HTR-8/SVneo (cell line): ENCODE data around the gene CHORDC1.
"Not testable (repeated sequence)": the region's sequence is repeated elsewhere in the genome, so short reads cannot be mapped to it uniquely, and the experiment has no call there.

Experiments
- DNase-seq: peaks from one replicate; pipeline ENCODE4 v3.0.0; 2011; ENCODE audit warnings: low spot score, mixed read lengths; ENCODE audit not compliant: insufficient read length
- FAIRE-seq: peaks from 2 replicates; lab custom pipeline; 2011; peaks lifted over from hg19 to GRCh38; lab: Jason Lieb, UNC

CHORDC1 gene

DNA sequence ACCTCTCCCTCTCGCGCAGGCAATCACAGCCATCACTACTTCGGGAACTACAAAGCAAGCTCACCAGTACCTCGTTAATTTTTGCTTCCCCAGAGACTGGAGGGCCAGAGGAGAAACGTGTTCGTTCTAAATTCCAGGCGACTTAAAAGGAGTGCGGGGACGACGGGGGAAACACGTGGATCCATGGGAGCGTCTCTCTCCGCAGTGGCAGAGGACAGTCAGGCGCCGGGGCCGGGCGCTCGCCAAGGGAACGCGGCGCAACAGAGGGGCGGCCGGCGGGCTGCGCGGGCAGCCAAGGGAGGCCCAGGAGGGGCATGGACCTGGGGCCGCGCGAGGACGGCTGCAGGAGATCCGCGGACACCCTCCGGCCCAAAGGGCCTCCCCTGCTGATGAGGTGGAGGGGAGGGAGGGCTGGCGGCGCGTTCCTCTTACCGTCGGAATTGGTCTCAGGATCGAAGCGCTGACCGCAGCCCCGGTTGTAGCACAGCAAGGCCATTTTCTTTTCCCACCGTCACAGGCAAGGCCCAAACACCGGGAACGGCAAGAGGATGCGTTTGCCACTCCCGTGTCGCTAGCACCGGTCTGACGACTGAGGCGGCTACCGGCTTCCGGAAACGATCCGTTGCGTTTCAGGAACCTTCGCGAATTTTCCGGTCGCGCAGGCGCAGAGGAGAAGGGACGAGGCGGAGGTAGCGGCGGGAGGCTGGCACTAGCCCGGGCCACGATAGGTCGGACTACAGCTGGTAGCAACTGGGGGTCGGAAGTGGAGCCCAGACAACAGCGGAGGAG, at the start of gene CHORDC1:
TSS of gene CHORDC1 (minus strand) at position 591 of the 789 bp plus-strand sequence. CDS start at position 496, 95 bp downstream.
- DNase-seq (peak; percentile 80), FAIRE-seq (peak; percentile 92)

DNA sequence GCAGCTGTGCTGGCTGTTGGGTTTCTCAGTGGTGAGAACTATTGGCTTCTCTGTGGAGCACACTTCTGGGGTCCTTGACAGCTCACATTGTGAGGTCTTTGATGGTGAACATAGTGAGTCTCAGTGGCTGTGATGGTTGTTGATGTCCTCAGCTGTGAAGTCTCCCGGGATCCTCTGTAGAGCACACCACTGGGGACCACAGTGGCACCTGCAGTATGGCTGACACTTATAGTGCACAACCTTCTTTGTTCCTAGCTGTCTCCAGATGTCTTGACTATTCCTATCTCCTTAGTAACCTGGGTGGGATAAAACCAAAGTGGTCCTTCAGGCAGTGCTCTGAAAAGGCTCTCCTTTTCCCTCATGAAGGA, 34.3 kb upstream of the CHORDC1 start:
- FAIRE-seq (no peak), DNase-seq (no peak)

DNA sequence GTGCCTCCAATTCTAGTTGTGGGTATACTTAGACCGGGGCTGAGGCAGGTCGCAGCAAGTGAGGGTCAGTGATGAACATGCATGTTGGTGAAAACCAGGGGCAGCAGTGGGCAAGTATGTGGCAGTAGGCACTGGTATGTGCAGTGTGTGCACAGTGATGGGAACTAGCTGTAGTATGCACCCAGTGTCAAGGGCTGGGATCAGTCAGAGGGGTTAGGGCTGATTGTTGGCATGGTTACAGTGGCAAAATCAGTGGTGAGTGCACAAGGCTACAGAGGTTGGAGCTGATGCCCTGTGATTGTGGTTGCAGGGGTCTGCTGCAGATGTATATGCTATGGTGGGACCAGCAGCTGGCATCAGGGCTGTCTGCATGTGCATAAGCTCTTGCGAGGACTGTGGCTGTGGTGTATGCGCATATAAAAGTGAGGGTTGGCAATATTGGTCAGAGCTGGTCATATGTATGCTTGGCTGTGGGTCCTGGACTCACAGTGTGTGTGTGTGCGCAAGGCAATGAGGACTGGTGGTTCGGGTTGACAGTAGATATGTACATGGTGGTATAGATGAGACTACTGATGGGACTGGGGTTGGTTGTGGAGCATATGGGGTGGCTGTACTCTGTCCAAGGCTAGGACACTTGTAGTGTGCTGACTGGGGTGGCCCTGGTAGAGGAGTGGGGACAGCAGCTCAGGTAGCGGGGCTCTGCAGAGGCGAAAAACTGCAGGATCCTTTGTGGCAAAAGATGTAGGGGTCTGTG, 33.7 kb upstream of the CHORDC1 start:
- DNase-seq = no peak
- no peak for FAIRE-seq

DNA sequence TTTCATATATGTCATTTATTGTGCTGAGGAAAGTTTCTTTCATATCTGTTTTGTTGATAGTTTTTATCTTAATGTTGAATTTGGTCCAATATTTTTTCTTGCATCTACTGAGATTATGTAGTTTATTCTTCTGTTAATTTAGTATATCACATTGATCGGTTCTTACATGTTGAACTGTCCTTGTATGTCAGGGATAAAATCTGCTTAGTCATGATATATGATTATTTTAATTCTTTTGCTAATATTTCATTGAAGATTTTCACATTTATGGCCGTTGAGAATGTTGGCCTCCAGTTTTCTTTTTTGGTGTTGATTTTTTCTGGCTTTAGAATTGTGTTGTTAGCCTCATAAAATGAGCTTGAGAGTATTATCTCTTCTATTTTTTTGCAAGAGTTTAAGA, 31.2 kb upstream of the CHORDC1 start:
- DNase-seq = no peak
- no peak for FAIRE-seq

DNA sequence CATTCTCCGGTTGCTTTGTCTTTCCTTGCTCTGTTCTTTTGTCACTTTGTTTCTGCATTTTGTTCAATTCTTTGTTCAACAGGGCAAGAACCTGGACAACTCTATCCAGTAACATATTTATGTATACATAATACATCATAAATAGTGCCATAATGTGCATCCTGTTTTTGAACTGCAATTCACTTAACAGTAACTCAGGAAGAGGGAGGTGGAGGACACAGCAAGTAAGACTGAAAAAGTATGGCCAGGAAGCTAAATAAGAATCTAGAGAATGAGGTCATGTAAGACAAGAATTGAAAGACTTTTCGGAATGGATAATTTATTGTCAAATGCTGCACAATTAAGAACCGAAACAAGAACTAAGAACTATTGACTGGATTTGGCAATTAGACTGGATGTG, 29.2 kb upstream of the CHORDC1 start:
- no peak for FAIRE-seq
- no peak for DNase-seq

DNA sequence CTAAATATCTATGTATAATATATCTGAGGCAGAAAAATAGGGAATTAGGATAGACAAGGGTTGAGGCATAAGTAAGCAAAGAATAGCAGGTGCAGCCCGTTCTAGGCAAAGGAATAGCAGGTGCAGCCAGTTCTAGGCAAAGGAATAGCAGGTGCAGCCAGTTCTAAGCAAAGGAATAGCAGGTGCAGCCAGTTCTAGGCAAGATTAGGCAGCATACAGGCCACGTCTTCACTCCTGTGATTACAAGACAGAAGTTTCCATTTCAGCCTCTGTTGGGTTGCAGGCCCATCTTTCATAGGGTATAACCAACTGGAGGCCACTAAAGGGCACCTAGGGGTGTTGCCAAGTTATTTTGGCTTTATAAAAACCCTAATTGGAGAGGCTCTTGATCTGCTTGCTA, 28.8 kb upstream of the CHORDC1 start:
- DNase-seq (no peak), FAIRE-seq (no peak)

DNA sequence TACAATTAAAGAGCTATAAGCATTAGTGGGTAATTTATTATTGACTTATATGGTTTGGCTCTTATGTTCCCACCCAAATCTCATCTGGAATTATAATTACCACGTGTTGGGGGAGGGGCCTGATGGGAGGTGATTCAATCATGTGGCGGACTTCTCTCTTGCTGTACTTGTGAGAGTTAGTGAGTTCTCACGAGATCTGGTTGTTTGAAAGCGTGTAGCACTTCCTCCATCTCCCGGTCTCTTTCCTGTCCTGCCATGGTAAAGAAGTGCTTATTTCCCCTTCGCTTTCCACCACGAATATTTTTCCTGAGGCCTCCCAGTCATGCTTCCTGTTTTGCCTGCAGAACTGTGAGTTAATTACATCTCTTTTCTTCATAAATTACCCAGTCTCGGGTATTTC, 28.1 kb upstream of the CHORDC1 start:
- DNase-seq = no peak
- FAIRE-seq = no peak

DNA sequence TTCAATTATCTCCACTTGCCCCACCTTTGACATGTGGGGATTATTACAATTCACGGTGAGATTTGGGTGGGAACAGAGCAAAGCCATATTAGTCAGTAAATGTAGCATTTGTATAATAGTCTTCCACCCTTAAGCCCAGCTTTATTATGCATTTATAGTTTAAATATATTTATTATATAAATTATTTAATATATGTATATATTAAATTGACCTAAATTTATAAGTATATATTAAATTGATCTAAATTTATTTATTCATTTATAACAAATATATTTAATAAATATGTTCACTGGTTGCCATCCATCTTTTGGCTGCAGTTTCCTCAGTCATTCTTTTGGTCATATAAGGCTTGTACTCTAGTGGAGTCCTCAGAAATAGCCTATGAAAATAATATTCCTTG, 23.6 kb upstream of the CHORDC1 start:
- DNase-seq (no peak), FAIRE-seq (no peak)

DNA sequence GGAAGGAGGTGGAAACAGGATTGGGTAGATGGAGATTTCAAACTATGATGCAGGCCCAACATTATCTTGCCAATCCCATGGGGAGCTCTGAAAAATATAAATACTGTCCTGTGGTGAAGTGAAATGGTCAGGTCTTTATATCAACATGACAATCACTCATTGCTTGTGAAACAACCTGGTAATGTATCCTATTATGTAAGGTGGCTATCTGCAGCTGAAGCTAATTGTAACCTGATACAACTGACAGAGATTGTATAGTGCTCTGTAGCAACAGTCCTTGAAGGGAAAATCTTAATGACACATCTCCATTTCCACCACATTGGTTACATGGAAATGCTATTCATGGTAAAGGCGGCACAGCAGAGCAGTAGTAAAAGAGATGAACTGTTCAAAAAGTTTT, 20.7 kb upstream of the CHORDC1 start:
- no peak for FAIRE-seq
- no peak for DNase-seq

DNA sequence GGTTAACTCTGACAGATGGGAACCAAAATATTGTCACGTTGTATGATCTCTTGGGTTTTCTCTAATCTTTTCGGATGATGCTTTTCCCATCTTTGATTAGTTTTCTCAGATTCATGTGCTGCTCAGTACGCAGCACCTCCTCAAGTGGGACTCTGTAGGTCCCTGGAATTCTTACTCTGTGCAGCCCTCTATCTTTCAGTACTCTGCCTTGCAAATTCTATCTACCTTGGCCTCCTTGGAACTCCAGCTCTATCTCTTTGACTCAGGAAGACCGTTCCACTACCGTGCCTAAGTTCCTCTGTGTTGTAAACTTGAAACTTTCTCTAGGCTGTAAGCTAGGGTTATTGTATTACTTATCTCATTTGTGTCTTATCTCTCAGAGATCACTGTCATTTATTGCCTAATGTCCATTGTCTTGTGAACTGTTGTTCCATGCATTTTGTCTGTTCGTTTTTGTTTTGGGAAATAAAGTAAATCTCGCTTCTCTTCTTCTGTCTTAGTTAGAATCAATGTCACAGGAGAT, 20.1 kb upstream of the CHORDC1 start:
- DNase-seq (no peak), FAIRE-seq (no peak)

DNA sequence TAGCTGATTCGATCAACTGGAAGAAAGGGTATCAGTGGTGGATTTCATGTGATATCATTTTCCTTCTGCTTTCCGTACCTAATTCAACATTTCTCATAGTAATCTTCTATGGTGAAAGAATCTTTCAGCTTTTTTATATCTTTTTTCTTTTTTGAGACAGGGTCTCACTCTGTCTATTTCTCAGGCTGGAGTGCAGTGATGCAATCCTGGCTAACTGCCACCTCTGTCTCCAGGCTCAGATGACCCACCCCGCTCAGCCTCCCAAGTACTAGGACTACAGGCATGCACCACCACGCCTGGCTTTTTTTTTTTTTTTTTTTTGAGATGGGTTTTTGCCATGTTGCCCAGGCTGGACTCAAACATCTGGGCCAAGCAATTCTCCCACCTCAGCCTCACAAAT, 18.6 kb upstream of the CHORDC1 start:
- no peak for DNase-seq
- FAIRE-seq = no peak

DNA sequence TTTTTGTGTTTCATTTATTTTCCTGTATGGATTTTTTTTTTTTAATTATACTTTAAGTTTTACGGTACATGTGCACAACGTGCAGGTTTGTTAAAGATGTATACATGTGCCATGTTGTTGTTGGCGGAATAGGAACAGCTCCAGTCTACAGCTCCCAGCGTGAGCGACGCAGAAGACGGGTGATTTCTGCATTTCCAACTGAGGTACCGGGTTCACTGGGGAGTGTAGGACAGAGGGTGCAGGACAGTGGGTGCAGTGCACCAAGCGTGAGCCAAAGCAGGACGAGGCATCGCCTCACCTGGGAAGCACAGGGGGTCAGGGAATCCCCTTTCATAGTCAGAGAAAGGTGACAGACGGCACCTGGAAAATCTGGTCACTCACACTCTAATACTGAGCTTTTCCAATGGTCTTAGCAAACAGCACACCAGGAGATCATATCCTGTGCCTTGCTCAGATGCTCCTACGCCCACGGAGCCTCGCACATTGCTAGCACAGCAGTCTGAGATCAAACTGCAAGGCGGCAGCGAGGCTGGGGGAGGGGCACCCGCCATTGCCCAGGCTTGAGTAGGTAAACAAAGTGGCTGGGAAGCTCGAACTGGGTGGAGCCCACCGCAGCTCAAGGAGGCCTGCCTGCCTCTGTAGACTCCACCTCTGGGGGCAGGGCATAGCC, 17.3 kb upstream of the CHORDC1 start:
- not testable (repeated sequence) for FAIRE-seq, DNase-seq

DNA sequence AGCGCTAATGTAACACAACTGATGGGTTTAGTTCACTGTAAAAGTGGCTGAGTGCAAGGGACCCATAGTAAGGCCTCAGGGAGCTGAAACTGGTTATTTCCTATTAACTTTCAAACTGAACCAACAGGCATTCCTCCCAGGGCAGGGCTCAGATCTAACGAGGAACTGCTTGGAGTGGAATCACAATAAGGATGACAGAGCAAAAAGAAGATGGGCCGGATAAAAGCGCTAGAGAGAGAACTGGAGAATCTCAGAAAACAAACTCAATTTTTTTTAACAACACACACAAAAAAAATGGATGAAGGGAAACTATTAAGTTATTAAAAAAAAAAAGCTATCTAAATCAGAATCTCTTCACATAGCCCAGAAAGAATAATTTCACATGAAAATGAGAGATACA, 14.2 kb upstream of the CHORDC1 start:
- FAIRE-seq (no peak), DNase-seq (no peak)

DNA sequence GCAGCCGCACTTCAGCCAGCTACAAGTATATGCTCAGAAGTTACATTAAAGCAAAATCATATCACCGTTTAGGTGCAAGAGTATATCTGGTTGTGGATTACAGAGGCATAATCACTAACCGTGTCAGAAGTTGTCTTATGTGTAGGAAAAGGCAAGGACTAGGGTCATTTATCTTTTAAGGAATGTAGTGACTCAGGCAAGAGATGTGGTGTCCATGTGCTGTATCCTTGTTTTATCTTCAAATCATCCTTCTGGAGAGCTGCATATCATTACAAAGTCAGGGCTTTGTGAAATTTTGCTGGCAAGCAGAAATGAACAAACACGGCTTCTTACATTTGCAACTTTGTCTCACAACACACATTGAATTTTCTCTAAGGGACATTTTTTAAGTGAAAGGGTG, 12.7 kb upstream of the CHORDC1 start:
- FAIRE-seq = no peak
- DNase-seq = no peak

DNA sequence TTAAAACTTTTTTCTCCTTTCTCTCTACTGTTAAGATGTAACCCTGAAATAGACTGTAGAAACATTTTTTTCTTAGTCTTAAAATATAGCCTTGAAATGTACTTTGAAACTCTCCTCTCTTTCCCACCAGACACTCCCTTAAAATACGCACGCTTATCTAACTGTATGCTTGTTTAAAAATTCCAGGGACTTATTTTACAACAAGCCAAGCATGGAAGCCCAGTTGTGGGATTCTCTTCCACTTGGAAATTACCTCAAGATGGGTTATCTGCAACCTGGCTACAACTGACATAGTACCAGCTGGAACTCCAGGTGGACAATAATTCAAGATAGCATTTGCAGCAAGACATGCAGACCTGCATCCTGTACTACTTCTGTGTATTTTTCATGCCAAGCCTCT, 12.1 kb upstream of the CHORDC1 start:
- DNase-seq (no peak), FAIRE-seq (no peak)

DNA sequence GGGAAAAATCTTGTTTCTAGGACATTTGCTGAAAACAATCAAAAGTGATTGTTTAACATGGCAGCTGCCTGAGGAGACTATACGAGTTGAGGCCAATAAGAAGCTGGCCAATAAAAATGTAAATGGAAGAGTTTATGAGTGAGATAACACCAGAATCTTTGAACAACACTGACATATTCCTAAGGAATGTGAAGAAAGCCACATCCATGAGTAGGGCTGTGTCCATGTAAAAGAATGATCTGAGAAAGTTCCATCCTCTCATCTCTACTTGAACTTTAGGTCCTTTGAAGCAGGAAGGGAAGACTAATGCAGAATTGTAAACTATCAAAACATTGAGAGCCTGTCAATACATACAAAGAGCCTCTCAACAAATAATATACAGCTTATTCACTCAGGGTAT, 6.9 kb upstream of the CHORDC1 start:
- no peak for DNase-seq
- FAIRE-seq = no peak

DNA sequence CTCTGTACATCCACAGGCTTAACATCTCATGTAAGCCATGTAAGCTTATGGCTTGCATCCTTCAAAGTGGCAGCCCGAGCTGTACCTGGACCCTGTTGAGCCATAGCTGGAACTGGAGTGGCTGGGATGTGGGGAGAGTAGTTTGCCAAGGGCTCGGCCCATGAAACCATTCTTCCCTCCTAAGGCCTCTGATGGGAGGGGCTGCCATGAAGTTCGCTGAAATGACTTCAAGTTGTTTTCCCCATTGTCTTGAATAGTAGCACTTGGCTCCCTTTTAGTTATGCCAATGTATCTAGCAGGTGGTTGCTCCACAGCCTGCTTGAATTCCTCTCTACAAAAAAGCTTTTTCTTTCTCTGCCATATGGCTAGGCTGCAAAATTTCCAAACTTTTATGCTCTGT, 5.2 kb upstream of the CHORDC1 start:
- no peak for FAIRE-seq
- DNase-seq = no peak

DNA sequence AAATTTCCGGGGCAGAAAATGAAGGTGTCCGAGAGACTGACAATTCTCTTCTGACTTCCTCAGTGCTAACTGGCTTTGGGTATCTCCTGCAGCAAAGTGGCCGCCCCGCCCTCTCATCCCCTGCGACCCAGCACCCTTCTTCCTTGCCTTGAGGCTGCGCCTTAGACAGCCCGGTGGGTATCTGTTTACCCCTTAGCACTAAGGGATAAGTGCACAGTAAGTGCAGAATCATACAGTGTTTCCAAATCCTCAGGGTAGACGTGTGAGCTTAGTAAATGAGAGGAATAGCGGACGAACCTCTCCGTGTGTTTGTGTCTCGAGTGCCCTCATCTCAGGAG, 368 bp upstream of the CHORDC1 start:
- FAIRE-seq (peak; percentile 20), DNase-seq (no peak)

DNA sequence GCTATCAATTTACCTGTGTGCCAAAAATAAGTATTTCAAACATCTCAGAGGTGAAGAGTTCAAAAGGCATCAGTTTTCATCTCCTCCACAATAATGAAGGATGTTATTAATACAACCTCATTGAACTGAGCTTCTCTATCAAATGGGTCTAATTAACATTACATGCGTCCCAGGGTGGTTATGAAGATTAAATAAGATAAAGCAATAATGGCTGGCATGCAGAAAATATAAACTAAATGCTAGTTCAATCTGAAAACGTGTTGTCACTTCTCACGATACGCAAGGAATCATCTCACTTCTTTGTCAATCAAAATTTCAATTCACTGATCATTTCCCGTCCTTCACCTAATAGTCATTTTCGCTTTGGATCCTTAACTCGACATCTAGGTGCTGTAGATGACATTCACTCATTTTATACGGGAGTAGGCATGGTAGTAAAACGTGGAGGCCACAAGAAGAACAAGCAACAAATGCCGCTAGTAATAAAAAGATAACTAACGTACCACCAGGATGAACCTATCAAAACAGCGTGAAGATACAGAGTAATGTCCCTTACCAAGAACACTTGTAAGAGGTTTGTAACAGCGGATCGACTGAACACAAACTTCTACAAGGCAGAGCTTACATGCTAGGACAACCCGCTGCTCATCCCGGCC, 918 bp downstream of the CHORDC1 start:
- no peak for FAIRE-seq
- no peak for DNase-seq

DNA sequence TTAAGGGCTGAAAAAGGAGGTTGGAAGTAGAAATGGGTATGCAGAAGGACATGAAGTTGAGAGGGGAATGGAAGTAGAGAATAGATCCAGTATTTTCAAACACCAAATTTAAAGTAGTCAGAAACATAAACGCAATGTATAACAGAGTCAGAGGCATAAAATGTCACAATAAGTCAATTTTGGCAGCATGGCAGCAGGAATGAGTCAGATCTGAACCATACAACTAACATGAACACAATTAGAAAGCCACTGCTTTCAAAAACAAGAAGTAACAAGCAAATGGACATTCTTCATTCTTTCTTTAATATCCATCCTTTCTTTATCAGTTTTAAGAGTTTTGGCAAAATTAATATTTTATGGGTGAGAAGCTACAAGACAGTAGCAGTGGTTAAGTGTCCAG, 2.5 kb downstream of the CHORDC1 start:
- no peak for FAIRE-seq
- no peak for DNase-seq

DNA sequence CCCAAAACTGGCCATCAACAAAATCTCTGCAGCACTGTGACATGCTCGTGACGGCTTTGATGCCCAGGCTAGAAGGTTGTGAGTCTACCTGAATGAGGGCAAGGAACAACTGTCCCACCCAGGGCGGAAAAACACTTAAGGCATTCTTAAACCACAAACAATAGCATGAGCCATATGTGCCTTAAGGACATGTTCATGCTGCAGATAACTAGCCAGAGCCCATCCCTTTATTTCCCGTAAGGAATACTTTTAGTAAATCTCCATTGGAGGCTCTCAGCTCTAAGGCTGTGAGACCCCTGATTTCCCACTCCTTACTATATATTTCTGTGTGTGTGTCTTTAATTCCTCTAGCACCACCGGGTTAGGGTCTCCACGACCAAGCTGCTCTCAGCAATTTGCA, 3.4 kb downstream of the CHORDC1 start:
- FAIRE-seq = no peak
- no peak for DNase-seq
